ENCODE results near the gene SCARF2.

DNA sequence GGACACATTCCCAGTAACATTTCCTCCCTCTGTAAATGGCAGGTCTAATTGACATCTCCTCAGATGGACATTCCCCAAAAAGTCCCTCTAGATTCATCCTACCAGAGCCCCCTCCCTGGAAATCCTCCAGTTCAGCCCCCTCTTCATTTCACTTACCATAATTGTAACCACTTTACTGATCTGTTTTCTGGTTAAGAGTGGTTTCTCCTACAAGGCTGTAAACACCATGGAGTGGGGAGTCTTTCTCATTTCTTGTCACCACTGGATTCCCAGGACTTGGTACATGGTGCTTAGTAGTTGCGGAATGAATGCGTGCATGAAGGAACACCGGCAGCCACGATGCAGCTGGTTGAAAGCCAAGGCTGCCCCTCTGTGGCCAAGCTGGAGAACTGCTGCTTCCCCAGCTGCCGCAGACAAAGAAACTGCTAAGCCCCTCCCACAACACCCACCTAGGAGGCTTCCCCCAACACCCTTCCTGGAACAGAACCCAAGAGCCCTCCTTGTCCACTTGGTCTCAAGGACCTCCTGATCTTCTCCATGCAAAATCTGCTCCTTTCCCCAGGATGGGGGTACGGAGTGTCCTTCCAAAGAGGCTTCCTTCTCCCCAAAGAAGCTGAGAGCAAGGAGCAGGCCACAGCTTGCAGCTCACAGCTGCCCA is 18.6 kb upstream of the SCARF2 start:
- TF ChIP-seq POLR2A (IDR thresholded peaks at IDR 0.05; ENCODE audit: low read depth, low read length) (no peak), TAF1 (IDR thresholded peaks at IDR 0.05; ENCODE audit: borderline replicate concordance, low read depth, low read length) (no peak)
